Measurements from ENCODE around the gene CDK6.

CDK6 gene

GRCh38 chr7:92655346-92655884, 181.0 kb downstream of the CDK6 start:
- POLR2A ChIA-PET = interaction anchor here (0.7 kb wide), 1 partner anchor 77 kb away, joined by 3 read pairs; no protein-coding TSS in a partner anchor
- CTCF ChIA-PET = interaction anchor here (0.8 to 1.7 kb wide), 4 partner anchors 10 to 43 kb away, joined by 3 to 7 read pairs (median 4); no protein-coding TSS in a partner anchor
- DNase-seq (ENCODE audit: extremely low spot score) = no peak

GRCh38 chr7:92653136-92653535, 183.2 kb downstream of the CDK6 start:
- ChIA-PET CTCF (interaction anchor here (0.8 to 3.3 kb wide), 8 partner anchors 8 to 182 kb away, joined by 3 to 11 read pairs (median 4); no protein-coding TSS in a partner anchor), POLR2A (no interaction called here)
- no peak for DNase-seq (ENCODE audit: extremely low spot score)
- no peak for TF ChIP-seq CTCF (IDR thresholded peaks at IDR 0.05; ENCODE audit: control extremely low read depth, extremely low read depth, low read depth, missing control alignments)

More at GRCh38 chr7:92655346-92655884, 181.0 kb downstream of the CDK6 start:
- TF ChIP-seq CTCF (IDR thresholded peaks at IDR 0.05; ENCODE audit: control extremely low read depth, extremely low read depth, low read depth, missing control alignments) = no peak

GRCh38 chr7:92652536-92652935, 183.8 kb downstream of the CDK6 start:
- no peak for DNase-seq (ENCODE audit: extremely low spot score)
- ChIA-PET CTCF (interaction anchor here (0.8 to 3.3 kb wide), 6 partner anchors 10 to 183 kb away, joined by 3 to 11 read pairs (median 4); no protein-coding TSS in a partner anchor), POLR2A (no interaction called here)
- TF ChIP-seq CTCF (IDR thresholded peaks at IDR 0.05; ENCODE audit: control extremely low read depth, extremely low read depth, low read depth, missing control alignments) = no peak

- TF ChIP-seq CTCF (IDR thresholded peaks at IDR 0.05; ENCODE audit: control extremely low read depth, extremely low read depth, low read depth, missing control alignments) = no peak
- no peak for DNase-seq (ENCODE audit: extremely low spot score)
- POLR2A ChIA-PET = no interaction called here
- CTCF ChIA-PET = interaction anchor here (1.5 to 2.2 kb wide), 2 partner anchors 30 to 183 kb away, joined by 4 to 10 read pairs; no protein-coding TSS in a partner anchor
Observed at GRCh38 chr7:92650391-92650790, 186.0 kb downstream of the CDK6 start.

- DNase-seq (ENCODE audit: extremely low spot score) = peak; percentile 35
- TF ChIP-seq CTCF (IDR thresholded peaks at IDR 0.05; ENCODE audit: control extremely low read depth, extremely low read depth, low read depth, missing control alignments) = no peak
- CTCF ChIA-PET = interaction anchor here (0.8 to 2.2 kb wide), 2 partner anchors 71 to 185 kb away, joined by 3 to 10 read pairs; no protein-coding TSS in a partner anchor
- POLR2A ChIA-PET = no interaction called here
Observed at GRCh38 chr7:92648067-92648466, 188.3 kb downstream of the CDK6 start.

- ChIA-PET CTCF (interaction anchor here (0.8 kb wide), 1 partner anchor 71 kb away, joined by 3 read pairs; no protein-coding TSS in a partner anchor), POLR2A (no interaction called here)
- TF ChIP-seq CTCF (IDR thresholded peaks at IDR 0.05; ENCODE audit: control extremely low read depth, extremely low read depth, low read depth, missing control alignments) = no peak
- no peak for DNase-seq (ENCODE audit: extremely low spot score)
Observed at GRCh38 chr7:92647652-92648051, 188.7 kb downstream of the CDK6 start.

All from GM10248 (cell line).